Uterus (tissue), 4 donors: ENCODE results near the gene ATG2A. TPM values are rescaled to one million over a fixed set of nuclear protein-coding genes. Genes with fewer than 3 reads are reported as not detected.

Experiments used
- DNase-seq, 2 donors: peaks; one replicate each; pipeline ENCODE4 v3.0.0-alpha.2; 2019 to 2020
- H3K27ac ChIP-seq, 2 donors: fragments of 200-600 bp; sonication (generic); 1 replicate in 1 of 2; 2 replicates in 1 of 2; pipeline ENCODE4 v1.5.1; 2016 to 2018
- H3K27me3 ChIP-seq, 2 donors: fragments of 200-600 bp; sonication (generic); one replicate each; pipeline ENCODE4 v1.5.1; 2018 to 2019; ENCODE audit warnings: control low read depth in 1 of 2
- H3K36me3 ChIP-seq, 2 donors: fragments of 200-600 bp; sonication (generic); one replicate each; pipeline ENCODE4 v1.5.1; 2019; ENCODE audit warnings: control low read depth in 1 of 2
- H3K4me1 ChIP-seq, 2 donors: fragments of 200-600 bp; sonication (generic); one replicate each; pipeline ENCODE4 v1.5.1; 2018 to 2019; ENCODE audit warnings: control low read depth in 1 of 2
- H3K4me3 ChIP-seq, 2 donors: fragments of 200-600 bp; sonication (generic); 1 replicate in 1 of 2; 2 replicates in 1 of 2; pipeline ENCODE4 v1.5.1; 2018 to 2019; ENCODE audit warnings: mild to moderate bottlenecking in 1 of 2
- H3K9me3 ChIP-seq, 2 donors: fragments of 200-600 bp; sonication (generic); one replicate each; pipeline ENCODE4 v1.5.1; 2019; ENCODE audit warnings: control low read depth in 1 of 2
- CTCF ChIP-seq, 4 experiments: fragments of 200-600 bp in 2 of 4; fragments of 450-650 bp in 2 of 4; sonication (generic) in 2 of 4; IDR thresholded peaks; one replicate each; pipeline ENCODE4 v1.5.1; 2016 to 2019; ENCODE audit warnings: antibody characterized with exemption in 4 of 4, mild to moderate bottlenecking in 2 of 4, moderate library complexity in 1 of 4
- POLR2A ChIP-seq, 2 donors: fragments of 450-650 bp; IDR thresholded peaks; one replicate each; pipeline ENCODE4 v1.6.1; 2016; ENCODE audit warnings: antibody characterized with exemption in 2 of 2, mild to moderate bottlenecking in 1 of 2, moderate library complexity in 1 of 2
- intact Hi-C: fragments of 100-400 bp; cut with DNase I; formaldehyde crosslinking; loops from one replicate; pipeline ENCODE4 v1.15.1; 2023; ENCODE audit warnings: low total_unique reads
- total RNA-seq, 4 donors: library from RNA; depleted of rRNA in 3 of 4; stranded (reverse); fragments of >200 nt in 3 of 4; gene quantifications; one replicate each; pipeline versions ENCODE4 v1.1.0 to v1.2.4, GENCODE V29; 2014 to 2023
- donor health status: DM: yes; HTN: yes; CAD: no.

Gene ATG2A
- total RNA-seq, 4 donors from 2014 or later, result 6.8 to 39.6 (median 18.4) TPM

GRCh38 chr11:64900774-64901173 lies 16.2 kb downstream of the ATG2A start:
- Histone ChIP-seq H3K9me3 (no peaks in the 10 kb centered on the region), H3K27ac (no peak overlapping the region), H3K36me3 (no peaks in the 10 kb centered on the region), H3K4me3 (no peak overlapping the region), H3K27me3 (no peaks in the 10 kb centered on the region), H3K4me1 (no peaks in the 10 kb centered on the region)
- intact Hi-C loops, result no loop called here
- DNase-seq, result no peak
- TF ChIP-seq CTCF (IDR thresholded peaks at IDR 0.05) (no peak), POLR2A (IDR thresholded peaks at IDR 0.05) (no peak)

GRCh38 chr11:64900263-64900678 lies 16.7 kb downstream of the ATG2A start:
- no peak overlapping the region for H3K27ac ChIP-seq
- H3K9me3 ChIP-seq, result no peaks in the 10 kb centered on the region
- no peak for TF ChIP-seq CTCF (IDR thresholded peaks at IDR 0.05)
- TF ChIP-seq POLR2A (IDR thresholded peaks at IDR 0.05), result no peak
- no peaks in the 10 kb centered on the region for H3K27me3 ChIP-seq
- no peak overlapping the region for H3K4me3 ChIP-seq
- no peak for DNase-seq
- H3K36me3 ChIP-seq, result no peaks in the 10 kb centered on the region
- intact Hi-C loops, result no loop called here
- H3K4me1 ChIP-seq, result no peaks in the 10 kb centered on the region

GRCh38 chr11:64898541-64898940 lies 18.5 kb downstream of the ATG2A start:
- Histone ChIP-seq H3K4me1 (no peaks in the 10 kb centered on the region), H3K4me3 (no peak overlapping the region), H3K27ac (no peak overlapping the region), H3K27me3 (no peaks in the 10 kb centered on the region), H3K9me3 (no peaks in the 10 kb centered on the region), H3K36me3 (no peaks in the 10 kb centered on the region)
- no peak for DNase-seq
- intact Hi-C loops, result no loop called here
- no peak for TF ChIP-seq POLR2A (IDR thresholded peaks at IDR 0.05)

- Histone ChIP-seq H3K36me3 (no peaks in the 10 kb centered on the region), H3K4me3 (no peak overlapping the region), H3K9me3 (no peaks in the 10 kb centered on the region), H3K27ac (no peak overlapping the region), H3K4me1 (no peaks in the 10 kb centered on the region), H3K27me3 (no peaks in the 10 kb centered on the region)
- DNase-seq, result no peak
- no peak for TF ChIP-seq CTCF (IDR thresholded peaks at IDR 0.05)
- no peak for TF ChIP-seq POLR2A (IDR thresholded peaks at IDR 0.05)
- intact Hi-C loops, result no loop called here
Measured at GRCh38 chr11:64898076-64898445, 18.9 kb downstream of the ATG2A start.

- intact Hi-C loops, result no loop called here
- Histone ChIP-seq H3K36me3 (no peaks in the 10 kb centered on the region), H3K4me3 (no peak overlapping the region), H3K27me3 (no peaks in the 10 kb centered on the region), H3K9me3 (no peaks in the 10 kb centered on the region), H3K4me1 (no peaks in the 10 kb centered on the region), H3K27ac (no peak overlapping the region)
- TF ChIP-seq POLR2A (IDR thresholded peaks at IDR 0.05) (no peak), CTCF (IDR thresholded peaks at IDR 0.05) (no peak)
- no peak for DNase-seq
Measured at GRCh38 chr11:64897381-64898075, 19.5 kb downstream of the ATG2A start.
